ENCODE data around the gene COPB1.

DNA sequence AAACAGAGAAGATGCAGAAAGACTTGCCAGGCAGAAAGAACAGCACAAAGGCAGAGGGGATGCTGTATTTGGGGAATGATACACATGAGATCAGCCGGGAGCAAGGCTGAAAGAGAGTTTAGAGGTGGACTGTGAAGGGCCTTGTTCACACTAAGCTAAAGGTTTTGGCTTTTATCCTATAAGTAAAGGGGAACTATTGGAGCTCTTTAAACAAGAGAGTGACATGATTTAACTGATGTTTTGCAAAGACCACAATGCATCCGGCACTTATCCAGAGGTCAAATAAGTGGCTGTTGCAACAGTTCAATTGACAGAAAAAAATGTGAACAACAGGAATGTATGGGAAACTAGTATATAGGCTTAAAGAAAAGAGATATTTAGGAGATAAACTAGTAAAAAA, 76.0 kb downstream of the COPB1 start:
- TF ChIP-seq, protein P1, sequence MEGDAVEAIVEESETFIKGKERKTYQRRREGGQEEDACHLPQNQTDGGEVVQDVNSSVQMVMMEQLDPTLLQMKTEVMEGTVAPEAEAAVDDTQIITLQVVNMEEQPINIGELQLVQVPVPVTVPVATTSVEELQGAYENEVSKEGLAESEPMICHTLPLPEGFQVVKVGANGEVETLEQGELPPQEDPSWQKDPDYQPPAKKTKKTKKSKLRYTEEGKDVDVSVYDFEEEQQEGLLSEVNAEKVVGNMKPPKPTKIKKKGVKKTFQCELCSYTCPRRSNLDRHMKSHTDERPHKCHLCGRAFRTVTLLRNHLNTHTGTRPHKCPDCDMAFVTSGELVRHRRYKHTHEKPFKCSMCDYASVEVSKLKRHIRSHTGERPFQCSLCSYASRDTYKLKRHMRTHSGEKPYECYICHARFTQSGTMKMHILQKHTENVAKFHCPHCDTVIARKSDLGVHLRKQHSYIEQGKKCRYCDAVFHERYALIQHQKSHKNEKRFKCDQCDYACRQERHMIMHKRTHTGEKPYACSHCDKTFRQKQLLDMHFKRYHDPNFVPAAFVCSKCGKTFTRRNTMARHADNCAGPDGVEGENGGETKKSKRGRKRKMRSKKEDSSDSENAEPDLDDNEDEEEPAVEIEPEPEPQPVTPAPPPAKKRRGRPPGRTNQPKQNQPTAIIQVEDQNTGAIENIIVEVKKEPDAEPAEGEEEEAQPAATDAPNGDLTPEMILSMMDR (IDR thresholded peaks at IDR 0.05) = no peak
- TF ChIP-seq POLR2AphosphoS5 (IDR thresholded peaks at IDR 0.05; ENCODE audit: insufficient read depth in 1 of 2, low read depth in 1 of 2) = no peak

Measured in vagina (tissue), 2 donors.